Neural cell (in vitro differentiated cells): Measurements from ENCODE around the gene TRIM63. TPM values are rescaled to one million over a fixed set of nuclear protein-coding genes. Genes with fewer than 3 reads are reported as not detected.

Experiments
- H2AFZ ChIP-seq: fragments of 200-600, 300-800 bp; sonication (generic), shearing (Covaris generic); 2 replicates; pipeline ENCODE4 v1.6.0; 2014; ENCODE audit warnings: low read depth, mild to moderate bottlenecking, antibody characterized with exemption, low read length, moderate library complexity
- H3F3A ChIP-seq: fragments of 200-600 bp; shearing (Covaris generic); 2 replicates; pipeline ENCODE4 v1.6.1; 2016; ENCODE audit warnings: mild to moderate bottlenecking, moderate library complexity, mixed read lengths, antibody characterized with exemption, low read length; ENCODE audit not compliant: insufficient read depth, poor library complexity, severe bottlenecking
- H3K27ac ChIP-seq: fragments of 200-600, 300-800 bp; sonication (generic), shearing (Covaris generic); 2 replicates; pipeline ENCODE4 v1.5.1; 2014; ENCODE audit warnings: mild to moderate bottlenecking, low read length, moderate library complexity
- H3K27me3 ChIP-seq: fragments of 300-800, 200-600 bp; sonication (generic), shearing (Covaris generic); 2 replicates; pipeline ENCODE4 v1.6.0; 2014; ENCODE audit warnings: mild to moderate bottlenecking, low read depth, low read length, moderate library complexity; ENCODE audit not compliant: insufficient read depth
- H3K36me3 ChIP-seq: fragments of 300-800, 200-600 bp; sonication (generic), shearing (Covaris generic); 2 replicates; pipeline ENCODE4 v1.5.1; 2014; ENCODE audit warnings: mild to moderate bottlenecking, antibody characterized with exemption, low read length, moderate library complexity; ENCODE audit not compliant: insufficient read depth
- H3K4me2 ChIP-seq: fragments of 300-800, 200-600 bp; sonication (generic), shearing (Covaris generic); 2 replicates; pipeline ENCODE4 v1.6.0; 2014; ENCODE audit warnings: mild to moderate bottlenecking, low read length
- H3K4me3 ChIP-seq: fragments of 300-800, 200-600 bp; sonication (generic), shearing (Covaris generic); 2 replicates; pipeline ENCODE4 v1.5.1; 2014; ENCODE audit warnings: mild to moderate bottlenecking, low read length, moderate library complexity
- H3K79me2 ChIP-seq: fragments of 200-600 bp; shearing (Covaris generic); replicated peaks from 2 replicates; pipeline ENCODE4 v1.6.0; 2014; ENCODE audit warnings: mild to moderate bottlenecking, low read length, moderate library complexity; ENCODE audit not compliant: insufficient read depth
- H3K9ac ChIP-seq: fragments of 300-800, 200-600 bp; sonication (generic), shearing (Covaris generic); 2 replicates; pipeline ENCODE4 v1.6.1; 2016; ENCODE audit warnings: mild to moderate bottlenecking, low read length, mixed read lengths
- H3K9me2 ChIP-seq: fragments of 200-600 bp; shearing (Covaris generic); 2 replicates; pipeline ENCODE4 v1.6.1; 2016; ENCODE audit warnings: mild to moderate bottlenecking, low read length, mixed read lengths; ENCODE audit not compliant: insufficient read depth
- H3K9me3 ChIP-seq: fragments of 200-600, 300-800 bp; sonication (generic), shearing (Covaris generic); 2 replicates; pipeline ENCODE4 v1.6.1; 2016; ENCODE audit warnings: mild to moderate bottlenecking, mixed run types, low read length, moderate library complexity, mixed read lengths
- H4K20me1 ChIP-seq: fragments of 200-600 bp; shearing (Covaris generic); 2 replicates; pipeline ENCODE4 v1.6.1; 2016; ENCODE audit warnings: mild to moderate bottlenecking, mixed run types; ENCODE audit not compliant: insufficient read depth
- CTCF ChIP-seq: fragments of 450-650 bp; IDR thresholded peaks from 2 replicates; pipeline ENCODE4 v1.5.1; 2014; ENCODE audit warnings: antibody characterized with exemption, mild to moderate bottlenecking, moderate library complexity; ENCODE audit not compliant: poor library complexity, severe bottlenecking
- EP300 ChIP-seq: fragments of 450-650 bp; conservative IDR thresholded peaks from 2 replicates; pipeline ENCODE4 v1.6.1; 2014; ENCODE audit warnings: antibody characterized with exemption, mild to moderate bottlenecking, moderate library complexity; ENCODE audit not compliant: poor library complexity, severe bottlenecking
- EZH2 ChIP-seq: fragments of 200-600, 300-800 bp; shearing (Covaris generic), sonication (generic); IDR thresholded peaks from 2 replicates; pipeline ENCODE4 v1.6.1; 2014; ENCODE audit warnings: antibody characterized with exemption, low read length, borderline replicate concordance, mild to moderate bottlenecking; ENCODE audit not compliant: insufficient read depth, poor library complexity, severe bottlenecking
- MXI1 ChIP-seq: fragments of 450-650 bp; conservative IDR thresholded peaks from 2 replicates; pipeline ENCODE4 v1.6.1; 2014; ENCODE audit warnings: antibody characterized with exemption, mild to moderate bottlenecking; ENCODE audit not compliant: poor library complexity, severe bottlenecking
- POLR2AphosphoS5 ChIP-seq: IDR thresholded peaks from 2 replicates; pipeline ENCODE4 v1.6.1; 2012
- RAD21 ChIP-seq: fragments of 450-650 bp; conservative IDR thresholded peaks from 2 replicates; pipeline ENCODE4 v1.6.1; 2014; ENCODE audit warnings: antibody characterized with exemption, mild to moderate bottlenecking, moderate library complexity
- REST ChIP-seq: IDR thresholded peaks from 2 replicates; pipeline ENCODE4 v1.6.1; 2012; ENCODE audit warnings: borderline replicate concordance
- SMC3 ChIP-seq: fragments of 450-650 bp; conservative IDR thresholded peaks from 2 replicates; pipeline ENCODE4 v1.6.1; 2014; ENCODE audit warnings: antibody characterized with exemption, mild to moderate bottlenecking, moderate library complexity; ENCODE audit not compliant: poor library complexity
- TAF1 ChIP-seq: IDR thresholded peaks from 2 replicates; pipeline ENCODE4 v1.6.1; 2012; ENCODE audit warnings: low read depth
- polyA plus RNA-seq: library from polyadenylated mRNA; depleted of rRNA; stranded (reverse); fragments of >200 nt; gene quantifications from 2 replicates; pipeline ENCODE4 v1.2.3, GENCODE V29; 2014

The TRIM63 gene
- polyA plus RNA-seq, 1 donor from 2014 or later = not detected

- Histone ChIP-seq H3F3A (no peaks in the 10 kb centered on the region), H3K9ac (no peak overlapping the region), H3K79me2 (no peaks in the 10 kb centered on the region), H3K36me3 (no peaks in the 10 kb centered on the region), H3K27me3 (no peaks in the 10 kb centered on the region), H3K4me3 (no peak overlapping the region), H3K9me2 (no peaks in the 10 kb centered on the region), H3K9me3 (no peaks in the 10 kb centered on the region), H3K4me2 (no peak overlapping the region), H3K27ac (no peak overlapping the region), H2AFZ (no peak overlapping the region), H4K20me1 (no peaks in the 10 kb centered on the region)
- TF ChIP-seq MXI1 = no peak
- TF ChIP-seq EZH2 = no peak
- no peak for TF ChIP-seq POLR2AphosphoS5
- TF ChIP-seq SMC3 = no peak
- no peak for TF ChIP-seq TAF1
- no peak for TF ChIP-seq EP300
- no peak for TF ChIP-seq CTCF
- no peak for TF ChIP-seq REST
- no peak for TF ChIP-seq RAD21
Measured at GRCh38 chr1:26070963-26071342, 3.5 kb upstream of the TRIM63 start.

- Histone ChIP-seq H3K27me3 (no peaks in the 10 kb centered on the region), H2AFZ (no peak overlapping the region), H3K79me2 (no peaks in the 10 kb centered on the region), H3K36me3 (no peaks in the 10 kb centered on the region), H3K27ac (no peak overlapping the region), H3K4me3 (no peak overlapping the region), H3K9me3 (no peaks in the 10 kb centered on the region), H3K9me2 (no peaks in the 10 kb centered on the region), H3K9ac (no peak overlapping the region), H3K4me2 (no peak overlapping the region), H4K20me1 (no peaks in the 10 kb centered on the region), H3F3A (no peaks in the 10 kb centered on the region)
- TF ChIP-seq EP300 (no peak), RAD21 (no peak), EZH2 (no peak), TAF1 (no peak), SMC3 (no peak), CTCF (no peak), MXI1 (no peak), REST (no peak), POLR2AphosphoS5 (no peak)
Measured at GRCh38 chr1:26070296-26070962, 3.0 kb upstream of the TRIM63 start.
